Measurements from ENCODE around the gene NRN1. TPM values are rescaled to one million over a fixed set of nuclear protein-coding genes. Genes with fewer than 3 reads are reported as not detected.

NRN1 gene
- total RNA-seq, 1 experiment from 2014 or later: not detected

- Mint-ChIP-seq H3K36me3 (ENCODE audit: insufficient read depth, unreplicated experiment) (no peaks in the 10 kb centered on the region), H3K4me1 (ENCODE audit: low read depth, unreplicated experiment) (no peaks in the 10 kb centered on the region), H3K9me3 (ENCODE audit: low read depth, unreplicated experiment) (peaks cover 14% of the 10 kb centered on the region), H3K27ac (ENCODE audit: unreplicated experiment) (no peak overlapping the region), H3K4me3 (ENCODE audit: low read depth, unreplicated experiment) (no peak overlapping the region), H3K27me3 (ENCODE audit: unreplicated experiment) (peaks cover 23% of the 10 kb centered on the region)
- no peak for TF ChIP-seq CTCF (IDR thresholded peaks at IDR 0.05; ENCODE audit: unreplicated experiment)
- CTCF ChIA-PET: no interaction called here
- BruUV-seq (replicated peaks): no TSS peak
- no peak for DNase-seq
- intact Hi-C loops (cut with micrococcal nuclease; ENCODE audit: unreplicated experiment): no loop called here
Observed at GRCh38 chr6:5996714-5997419, 9.9 kb downstream of the NRN1 start.

GRCh38 chr6:5995949-5996713 lies 10.6 kb downstream of the NRN1 start:
- H3K9me3 Mint-ChIP-seq (ENCODE audit: low read depth, unreplicated experiment): peaks cover 14% of the 10 kb centered on the region
- H3K36me3 Mint-ChIP-seq (ENCODE audit: insufficient read depth, unreplicated experiment): no peaks in the 10 kb centered on the region
- H3K27me3 Mint-ChIP-seq (ENCODE audit: unreplicated experiment): peaks cover 23% of the 10 kb centered on the region
- CTCF ChIA-PET: no interaction called here
- H3K27ac Mint-ChIP-seq (ENCODE audit: unreplicated experiment): no peak overlapping the region
- no peak overlapping the region for H3K4me3 Mint-ChIP-seq (ENCODE audit: low read depth, unreplicated experiment)
- TF ChIP-seq CTCF (IDR thresholded peaks at IDR 0.05; ENCODE audit: unreplicated experiment): no peak
- intact Hi-C loops (cut with micrococcal nuclease; ENCODE audit: unreplicated experiment): no loop called here
- DNase-seq: no peak
- no TSS peak for BruUV-seq (replicated peaks)
- H3K4me1 Mint-ChIP-seq (ENCODE audit: low read depth, unreplicated experiment): no peaks in the 10 kb centered on the region

- Mint-ChIP-seq H3K36me3 (ENCODE audit: insufficient read depth, unreplicated experiment) (no peaks in the 10 kb centered on the region), H3K4me1 (ENCODE audit: low read depth, unreplicated experiment) (no peaks in the 10 kb centered on the region), H3K9me3 (ENCODE audit: low read depth, unreplicated experiment) (peaks cover 14% of the 10 kb centered on the region), H3K4me3 (ENCODE audit: low read depth, unreplicated experiment) (no peak overlapping the region), H3K27me3 (ENCODE audit: unreplicated experiment) (peaks cover 23% of the 10 kb centered on the region), H3K27ac (ENCODE audit: unreplicated experiment) (no peak overlapping the region)
- TF ChIP-seq CTCF (IDR thresholded peaks at IDR 0.05; ENCODE audit: unreplicated experiment): no peak
- BruUV-seq (replicated peaks): no TSS peak
- intact Hi-C loops (cut with micrococcal nuclease; ENCODE audit: unreplicated experiment): no loop called here
- no peak for DNase-seq
- CTCF ChIA-PET: no interaction called here
Observed at GRCh38 chr6:5995658-5995948, 11.1 kb downstream of the NRN1 start.

- CTCF ChIA-PET: no interaction called here
- intact Hi-C loops (cut with micrococcal nuclease; ENCODE audit: unreplicated experiment): no loop called here
- no peaks in the 10 kb centered on the region for H3K4me1 Mint-ChIP-seq (ENCODE audit: low read depth, unreplicated experiment)
Observed at GRCh38 chr6:5994999-5995657, 11.6 kb downstream of the NRN1 start.

More at GRCh38 chr6:5994999-5995657, 11.6 kb downstream of the NRN1 start:
- no peak for TF ChIP-seq CTCF (IDR thresholded peaks at IDR 0.05; ENCODE audit: unreplicated experiment)
- H3K9me3 Mint-ChIP-seq (ENCODE audit: low read depth, unreplicated experiment): peaks cover 12% of the 10 kb centered on the region
- H3K36me3 Mint-ChIP-seq (ENCODE audit: insufficient read depth, unreplicated experiment): no peaks in the 10 kb centered on the region
- H3K27ac Mint-ChIP-seq (ENCODE audit: unreplicated experiment): no peak overlapping the region
- no TSS peak for BruUV-seq (replicated peaks)
- peaks cover 23% of the 10 kb centered on the region for H3K27me3 Mint-ChIP-seq (ENCODE audit: unreplicated experiment)
- H3K4me3 Mint-ChIP-seq (ENCODE audit: low read depth, unreplicated experiment): no peak overlapping the region
- DNase-seq: no peak

All from Calu3 (cell line).